K562 (cell line): ENCODE measurements around the gene SULT1A2. TPM values are rescaled to one million over a fixed set of nuclear protein-coding genes. Genes with fewer than 3 reads are reported as not detected.
A peak's percentile ranks its signal among the peaks of the same experiment; 100 is the strongest.

Experiments
- CCNT2 ChIP-seq: IDR thresholded peaks from 2 replicates; pipeline ENCODE4 v1.6.1; 2011; ENCODE audit warnings: borderline replicate concordance, low read depth, mild to moderate bottlenecking, moderate library complexity, mixed read lengths, low read length; ENCODE audit not compliant: insufficient read length; ENCODE audit errors: extremely low read depth
- JUND ChIP-seq, 2 experiments: IDR thresholded peaks; 2 replicates in 1 of 2; 3 replicates in 1 of 2; pipeline ENCODE4 v1.6.1; 2011; ENCODE audit warnings: borderline replicate concordance in 2 of 2, low read depth in 2 of 2, low read length in 2 of 2, improper control_type of control experiment in 1 of 2, missing biosample characterization in 1 of 2, missing genetic modification characterization in 1 of 2, missing genetic modification reagents in 1 of 2
- KLF10 ChIP-seq: fragments of 250-450 bp; sonication (Bioruptor Pico); IDR thresholded peaks from 2 replicates; pipeline ENCODE4 v1.6.1; 2021; ENCODE audit warnings: matching md5 sums
- MBD2 ChIP-seq: sonication (generic); IDR thresholded peaks from 2 replicates; pipeline ENCODE4 v1.6.1; 2016; ENCODE audit warnings: low read depth, borderline replicate concordance
- POLR2A ChIP-seq: fragments of 450-650 bp; conservative IDR thresholded peaks from 2 replicates; pipeline ENCODE4 v1.6.1; 2016
- ZNF121 ChIP-seq: sonication (generic); formaldehyde crosslinking; conservative IDR thresholded peaks from 2 replicates; pipeline ENCODE4 v1.8.0; 2022; ENCODE audit warnings: missing genetic modification reagents
- ZNF384 ChIP-seq: IDR thresholded peaks from 2 replicates; pipeline ENCODE4 v1.6.1; 2012; ENCODE audit warnings: low read depth, low read length, improper control_type of control experiment
- ZNF561 ChIP-seq: fragments of 450-650 bp; formaldehyde crosslinking; conservative IDR thresholded peaks from 2 replicates; pipeline ENCODE4 v1.4.0; 2020; ENCODE audit warnings: mild to moderate bottlenecking, moderate library complexity
- polyA plus RNA-seq, 8 experiments: library from polyadenylated mRNA; depleted of rRNA in 4 of 8; stranded (reverse) in 5 of 8; unstranded in 3 of 8; fragments of >200 nt; fragmentation: Nextera tagmentation in 2 of 8; fragmentation: Illumina TruSeq in 1 of 8; extraction: Ambion mirVana in 2 of 8; extraction: Trizol in 1 of 8; gene quantifications; 2 replicates each; pipeline versions ENCODE4 v1.2.1 to v1.2.3, GENCODE V29; 2011 to 2014; ENCODE audit warnings: inconsistent platforms in 1 of 8, missing spikeins in 1 of 8
- total RNA-seq, 7 experiments: library from RNA; depleted of rRNA in 6 of 7; stranded (reverse); fragments of >200 nt in 6 of 7; fragmentation: Illumina TruSeq in 2 of 7; extraction: Trizol in 2 of 7; gene quantifications; 2 replicates each; pipeline versions ENCODE4 v1.2.1 to v1.2.3, GENCODE V29; 2011 to 2021; ENCODE audit warnings: low replicate concordance in 1 of 7
- TF ChIP-seq, protein P1 (sequence below), 3 experiments: IDR thresholded peaks in 2 of 3; conservative IDR thresholded peaks in 1 of 3; 2 replicates each; pipeline ENCODE4 v1.5.1; 2011 to 2012; ENCODE audit warnings: low read length in 3 of 3, mild to moderate bottlenecking in 3 of 3, control low read depth in 2 of 3, improper control_type of control experiment in 1 of 3, inconsistent platforms in 1 of 3, low read depth in 1 of 3, mixed read lengths in 1 of 3, moderate library complexity in 1 of 3; ENCODE audit not compliant: insufficient read depth in 2 of 3
- TF ChIP-seq, protein P2 (sequence below), 2 experiments: IDR thresholded peaks; 2 replicates each; pipeline ENCODE4 v1.6.1; 2011; ENCODE audit warnings: borderline replicate concordance in 1 of 2, control low read depth in 1 of 2, low read depth in 1 of 2, low read length in 1 of 2, mild to moderate bottlenecking in 1 of 2, mixed read lengths in 1 of 2, moderate library complexity in 1 of 2; ENCODE audit not compliant: insufficient read depth in 1 of 2, insufficient read length in 1 of 2, poor library complexity in 1 of 2, severe bottlenecking in 1 of 2; ENCODE audit errors: extremely low read depth in 1 of 2
- TF ChIP-seq, protein P3 (sequence below): IDR thresholded peaks from 2 replicates; pipeline ENCODE4 v1.6.1; 2011; ENCODE audit warnings: borderline replicate concordance, low read depth, mild to moderate bottlenecking, moderate library complexity, low read length; ENCODE audit not compliant: insufficient read depth, poor library complexity, severe bottlenecking
- TF ChIP-seq, protein P4 (sequence below): conservative IDR thresholded peaks from 2 replicates; pipeline ENCODE4 v1.6.1; 2011; ENCODE audit warnings: low read depth, mild to moderate bottlenecking, low read length; ENCODE audit not compliant: control insufficient read depth
- TF ChIP-seq, protein P5 (sequence below): IDR thresholded peaks from 2 replicates; pipeline ENCODE4 v1.6.1; 2016; ENCODE audit warnings: missing genetic modification characterization, missing compliant biosample characterization
- TF ChIP-seq, protein P6 (sequence below): sonication (generic); formaldehyde crosslinking; IDR thresholded peaks from 2 replicates; pipeline ENCODE4 v1.4.0; 2020; ENCODE audit warnings: mild to moderate bottlenecking, missing genetic modification reagents

The SULT1A2 gene
- total and polyA plus RNA-seq, 9 of the 15 experiments (the other 6 are each of a cell fraction or from before 2014, with no cell fraction given), result 0.73 to 3.2 (median 1.7) TPM

DNA sequence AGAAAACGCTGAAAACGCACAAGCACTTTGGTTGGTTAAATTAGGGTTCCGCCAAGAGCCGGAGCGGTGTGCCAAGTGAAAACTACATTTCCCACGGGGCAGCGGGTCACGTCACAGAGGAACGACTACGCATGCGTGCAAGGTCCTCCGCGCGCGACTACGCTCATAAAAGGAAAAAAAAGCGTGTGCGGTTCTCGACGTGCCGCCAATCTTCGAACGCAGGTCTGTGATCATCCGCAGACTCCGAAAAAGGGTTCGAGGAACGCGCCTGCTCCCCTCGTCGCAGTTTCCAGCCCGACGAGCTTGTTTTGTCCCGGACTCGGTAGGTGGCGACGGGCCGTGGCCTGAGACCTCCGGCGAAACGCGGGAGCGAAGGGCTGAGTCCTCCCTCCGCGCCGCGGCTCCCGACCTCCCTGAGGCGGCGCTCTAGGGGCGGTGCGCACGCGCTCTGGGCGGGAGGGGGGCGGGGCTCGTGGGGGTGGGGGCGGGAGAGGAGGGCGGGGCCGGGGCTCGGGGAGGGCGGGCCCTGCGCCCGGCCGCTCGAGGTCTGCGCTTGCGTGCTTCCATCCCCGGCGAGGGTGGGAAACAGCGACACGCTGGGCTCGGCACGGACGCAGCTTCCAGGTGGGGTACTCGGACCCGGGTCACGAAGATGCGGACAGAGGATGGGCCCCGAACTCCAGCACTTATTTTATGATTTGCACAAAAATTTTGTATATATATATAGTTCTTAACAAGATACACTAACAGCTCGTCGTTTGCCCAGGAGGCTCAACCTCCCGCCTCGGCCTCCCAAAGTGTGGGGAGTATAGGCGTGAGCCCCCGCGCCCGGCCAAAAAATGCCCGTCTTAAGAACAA, 42.8 kb downstream of the SULT1A2 start, which contains the start of gene SGF29 (continued):
- TF ChIP-seq, protein P1, sequence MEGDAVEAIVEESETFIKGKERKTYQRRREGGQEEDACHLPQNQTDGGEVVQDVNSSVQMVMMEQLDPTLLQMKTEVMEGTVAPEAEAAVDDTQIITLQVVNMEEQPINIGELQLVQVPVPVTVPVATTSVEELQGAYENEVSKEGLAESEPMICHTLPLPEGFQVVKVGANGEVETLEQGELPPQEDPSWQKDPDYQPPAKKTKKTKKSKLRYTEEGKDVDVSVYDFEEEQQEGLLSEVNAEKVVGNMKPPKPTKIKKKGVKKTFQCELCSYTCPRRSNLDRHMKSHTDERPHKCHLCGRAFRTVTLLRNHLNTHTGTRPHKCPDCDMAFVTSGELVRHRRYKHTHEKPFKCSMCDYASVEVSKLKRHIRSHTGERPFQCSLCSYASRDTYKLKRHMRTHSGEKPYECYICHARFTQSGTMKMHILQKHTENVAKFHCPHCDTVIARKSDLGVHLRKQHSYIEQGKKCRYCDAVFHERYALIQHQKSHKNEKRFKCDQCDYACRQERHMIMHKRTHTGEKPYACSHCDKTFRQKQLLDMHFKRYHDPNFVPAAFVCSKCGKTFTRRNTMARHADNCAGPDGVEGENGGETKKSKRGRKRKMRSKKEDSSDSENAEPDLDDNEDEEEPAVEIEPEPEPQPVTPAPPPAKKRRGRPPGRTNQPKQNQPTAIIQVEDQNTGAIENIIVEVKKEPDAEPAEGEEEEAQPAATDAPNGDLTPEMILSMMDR (IDR thresholded peaks at IDR 0.05 in 2 of 3, conservative IDR thresholded peaks at IDR 0.05 in 1 of 3; ENCODE audit: insufficient read depth in 2 of 3, low read depth in 1 of 3, low read length in 3 of 3), result peak; percentile 27 to 62 (median 40); a peak in 5 of 6 replicates
- no peak for TF ChIP-seq ZNF121 (CRISPR knock-in tag)
- TF ChIP-seq, protein P2, sequence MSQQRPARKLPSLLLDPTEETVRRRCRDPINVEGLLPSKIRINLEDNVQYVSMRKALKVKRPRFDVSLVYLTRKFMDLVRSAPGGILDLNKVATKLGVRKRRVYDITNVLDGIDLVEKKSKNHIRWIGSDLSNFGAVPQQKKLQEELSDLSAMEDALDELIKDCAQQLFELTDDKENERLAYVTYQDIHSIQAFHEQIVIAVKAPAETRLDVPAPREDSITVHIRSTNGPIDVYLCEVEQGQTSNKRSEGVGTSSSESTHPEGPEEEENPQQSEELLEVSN (IDR thresholded peaks at IDR 0.05; ENCODE audit: borderline replicate concordance in 1 of 2, extremely low read depth in 1 of 2, insufficient read depth in 1 of 2, insufficient read length in 1 of 2, low read depth in 1 of 2, low read length in 1 of 2, poor library complexity in 1 of 2, severe bottlenecking in 1 of 2), result peak; percentile 84 to 93
- peak; percentile 85 for TF ChIP-seq ZNF384
- no peak for TF ChIP-seq KLF10 (CRISPR knock-in tag)
- peak; percentile 99 for TF ChIP-seq POLR2A
- TF ChIP-seq, protein P3, sequence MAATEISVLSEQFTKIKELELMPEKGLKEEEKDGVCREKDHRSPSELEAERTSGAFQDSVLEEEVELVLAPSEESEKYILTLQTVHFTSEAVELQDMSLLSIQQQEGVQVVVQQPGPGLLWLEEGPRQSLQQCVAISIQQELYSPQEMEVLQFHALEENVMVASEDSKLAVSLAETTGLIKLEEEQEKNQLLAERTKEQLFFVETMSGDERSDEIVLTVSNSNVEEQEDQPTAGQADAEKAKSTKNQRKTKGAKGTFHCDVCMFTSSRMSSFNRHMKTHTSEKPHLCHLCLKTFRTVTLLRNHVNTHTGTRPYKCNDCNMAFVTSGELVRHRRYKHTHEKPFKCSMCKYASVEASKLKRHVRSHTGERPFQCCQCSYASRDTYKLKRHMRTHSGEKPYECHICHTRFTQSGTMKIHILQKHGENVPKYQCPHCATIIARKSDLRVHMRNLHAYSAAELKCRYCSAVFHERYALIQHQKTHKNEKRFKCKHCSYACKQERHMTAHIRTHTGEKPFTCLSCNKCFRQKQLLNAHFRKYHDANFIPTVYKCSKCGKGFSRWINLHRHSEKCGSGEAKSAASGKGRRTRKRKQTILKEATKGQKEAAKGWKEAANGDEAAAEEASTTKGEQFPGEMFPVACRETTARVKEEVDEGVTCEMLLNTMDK, result peak; percentile 98
- peak; percentile 91 for TF ChIP-seq MBD2
- TF ChIP-seq, protein P4, sequence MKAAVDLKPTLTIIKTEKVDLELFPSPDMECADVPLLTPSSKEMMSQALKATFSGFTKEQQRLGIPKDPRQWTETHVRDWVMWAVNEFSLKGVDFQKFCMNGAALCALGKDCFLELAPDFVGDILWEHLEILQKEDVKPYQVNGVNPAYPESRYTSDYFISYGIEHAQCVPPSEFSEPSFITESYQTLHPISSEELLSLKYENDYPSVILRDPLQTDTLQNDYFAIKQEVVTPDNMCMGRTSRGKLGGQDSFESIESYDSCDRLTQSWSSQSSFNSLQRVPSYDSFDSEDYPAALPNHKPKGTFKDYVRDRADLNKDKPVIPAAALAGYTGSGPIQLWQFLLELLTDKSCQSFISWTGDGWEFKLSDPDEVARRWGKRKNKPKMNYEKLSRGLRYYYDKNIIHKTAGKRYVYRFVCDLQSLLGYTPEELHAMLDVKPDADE, result peak; percentile 57
- TF ChIP-seq ZNF561 (CRISPR knock-in tag), result no peak
- TF ChIP-seq, protein P5, sequence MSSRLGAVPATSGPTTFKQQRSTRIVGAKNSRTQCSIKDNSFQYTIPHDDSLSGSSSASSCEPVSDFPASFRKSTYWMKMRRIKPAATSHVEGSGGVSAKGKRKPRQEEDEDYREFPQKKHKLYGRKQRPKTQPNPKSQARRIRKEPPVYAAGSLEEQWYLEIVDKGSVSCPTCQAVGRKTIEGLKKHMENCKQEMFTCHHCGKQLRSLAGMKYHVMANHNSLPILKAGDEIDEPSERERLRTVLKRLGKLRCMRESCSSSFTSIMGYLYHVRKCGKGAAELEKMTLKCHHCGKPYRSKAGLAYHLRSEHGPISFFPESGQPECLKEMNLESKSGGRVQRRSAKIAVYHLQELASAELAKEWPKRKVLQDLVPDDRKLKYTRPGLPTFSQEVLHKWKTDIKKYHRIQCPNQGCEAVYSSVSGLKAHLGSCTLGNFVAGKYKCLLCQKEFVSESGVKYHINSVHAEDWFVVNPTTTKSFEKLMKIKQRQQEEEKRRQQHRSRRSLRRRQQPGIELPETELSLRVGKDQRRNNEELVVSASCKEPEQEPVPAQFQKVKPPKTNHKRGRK, result no peak
- TF ChIP-seq JUND (IDR thresholded peaks at IDR 0.05; ENCODE audit: borderline replicate concordance, low read depth, low read length), result 0 out of 2 replicates have a peak, but pooled peaks have one; percentile 1
- no peak; the same call in 2 of the 3 replicates for TF ChIP-seq JUND (tag; IDR thresholded peaks at IDR 0.05; ENCODE audit: borderline replicate concordance, low read depth, low read length)
- peak; percentile 41 for TF ChIP-seq CCNT2
- TF ChIP-seq, protein P6, sequence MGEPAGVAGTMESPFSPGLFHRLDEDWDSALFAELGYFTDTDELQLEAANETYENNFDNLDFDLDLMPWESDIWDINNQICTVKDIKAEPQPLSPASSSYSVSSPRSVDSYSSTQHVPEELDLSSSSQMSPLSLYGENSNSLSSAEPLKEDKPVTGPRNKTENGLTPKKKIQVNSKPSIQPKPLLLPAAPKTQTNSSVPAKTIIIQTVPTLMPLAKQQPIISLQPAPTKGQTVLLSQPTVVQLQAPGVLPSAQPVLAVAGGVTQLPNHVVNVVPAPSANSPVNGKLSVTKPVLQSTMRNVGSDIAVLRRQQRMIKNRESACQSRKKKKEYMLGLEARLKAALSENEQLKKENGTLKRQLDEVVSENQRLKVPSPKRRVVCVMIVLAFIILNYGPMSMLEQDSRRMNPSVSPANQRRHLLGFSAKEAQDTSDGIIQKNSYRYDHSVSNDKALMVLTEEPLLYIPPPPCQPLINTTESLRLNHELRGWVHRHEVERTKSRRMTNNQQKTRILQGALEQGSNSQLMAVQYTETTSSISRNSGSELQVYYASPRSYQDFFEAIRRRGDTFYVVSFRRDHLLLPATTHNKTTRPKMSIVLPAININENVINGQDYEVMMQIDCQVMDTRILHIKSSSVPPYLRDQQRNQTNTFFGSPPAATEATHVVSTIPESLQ (CRISPR knock-in tag), result peak; percentile 74; the same call in 1 of the 2 replicates
